Putamen (tissue), 1 donor: Measurements from ENCODE around the gene CHRD.
A peak's percentile ranks its signal among the peaks of the same experiment; 100 is the strongest.

ENCODE experiments used
- DNase-seq: peaks from one replicate; pipeline ENCODE4 v3.0.0-alpha.2; 2016; ENCODE audit warnings: low spot score

CHRD gene

GRCh38 chr3:184382326-184383032 is 2.6 kb downstream of the CHRD start:
- DNase-seq: no peak

GRCh38 chr3:184383033-184383740 is 3.3 kb downstream of the CHRD start:
- DNase-seq: no peak

- DNase-seq: no peak
These were observed 4.5 kb downstream of the CHRD start for GRCh38 chr3:184384342-184384741.

GRCh38 chr3:184384856-184385422 is 5.1 kb downstream of the CHRD start:
- no peak for DNase-seq

- DNase-seq: no peak
These were observed 6.4 kb downstream of the CHRD start for GRCh38 chr3:184386047-184386806.

GRCh38 chr3:184387174-184387714 is 7.4 kb downstream of the CHRD start:
- no peak for DNase-seq

- DNase-seq: no peak
These were observed 8.5 kb downstream of the CHRD start for GRCh38 chr3:184388164-184388935.

- no peak for DNase-seq
These were observed 9.0 kb downstream of the CHRD start for GRCh38 chr3:184388936-184389230.

- DNase-seq: no peak
These were observed 9.5 kb downstream of the CHRD start for GRCh38 chr3:184389384-184389783.

GRCh38 chr3:184389935-184390528 is 10.2 kb downstream of the CHRD start:
- no peak for DNase-seq

GRCh38 chr3:184391266-184391665 is 11.4 kb downstream of the CHRD start:
- no peak for DNase-seq

GRCh38 chr3:184395320-184395660 is 15.4 kb downstream of the CHRD start:
- DNase-seq: no peak

- no peak for DNase-seq
These were observed 19.6 kb downstream of the CHRD start for GRCh38 chr3:184399410-184399809.

GRCh38 chr3:184405075-184406030 is 25.5 kb downstream of the CHRD start:
- peak; percentile 38 for DNase-seq

GRCh38 chr3:184409331-184409926 is 29.6 kb downstream of the CHRD start:
- DNase-seq: no peak

GRCh38 chr3:184409946-184410500 is 30.2 kb downstream of the CHRD start:
- no peak for DNase-seq

GRCh38 chr3:184414418-184415202 is 34.8 kb downstream of the CHRD start:
- no peak for DNase-seq

- no peak for DNase-seq
These were observed 35.3 kb downstream of the CHRD start for GRCh38 chr3:184415203-184415490.
